Activated T-cell treated with anti-CD3 and anti-CD28 coated beads for 24 hours (primary cell): ENCODE measurements around the gene TAOK3.
A peak's percentile ranks its signal among the peaks of the same experiment; 100 is the strongest.
"Not testable (repeated sequence)": the region's sequence is repeated elsewhere in the genome, so short reads cannot be mapped to it uniquely, and the experiment has no call there.

Source experiments
- DNase-seq: peaks from one replicate; pipeline ENCODE4 v3.0.0-alpha.2; 2020; ENCODE audit warnings: low read depth

Gene TAOK3

DNA sequence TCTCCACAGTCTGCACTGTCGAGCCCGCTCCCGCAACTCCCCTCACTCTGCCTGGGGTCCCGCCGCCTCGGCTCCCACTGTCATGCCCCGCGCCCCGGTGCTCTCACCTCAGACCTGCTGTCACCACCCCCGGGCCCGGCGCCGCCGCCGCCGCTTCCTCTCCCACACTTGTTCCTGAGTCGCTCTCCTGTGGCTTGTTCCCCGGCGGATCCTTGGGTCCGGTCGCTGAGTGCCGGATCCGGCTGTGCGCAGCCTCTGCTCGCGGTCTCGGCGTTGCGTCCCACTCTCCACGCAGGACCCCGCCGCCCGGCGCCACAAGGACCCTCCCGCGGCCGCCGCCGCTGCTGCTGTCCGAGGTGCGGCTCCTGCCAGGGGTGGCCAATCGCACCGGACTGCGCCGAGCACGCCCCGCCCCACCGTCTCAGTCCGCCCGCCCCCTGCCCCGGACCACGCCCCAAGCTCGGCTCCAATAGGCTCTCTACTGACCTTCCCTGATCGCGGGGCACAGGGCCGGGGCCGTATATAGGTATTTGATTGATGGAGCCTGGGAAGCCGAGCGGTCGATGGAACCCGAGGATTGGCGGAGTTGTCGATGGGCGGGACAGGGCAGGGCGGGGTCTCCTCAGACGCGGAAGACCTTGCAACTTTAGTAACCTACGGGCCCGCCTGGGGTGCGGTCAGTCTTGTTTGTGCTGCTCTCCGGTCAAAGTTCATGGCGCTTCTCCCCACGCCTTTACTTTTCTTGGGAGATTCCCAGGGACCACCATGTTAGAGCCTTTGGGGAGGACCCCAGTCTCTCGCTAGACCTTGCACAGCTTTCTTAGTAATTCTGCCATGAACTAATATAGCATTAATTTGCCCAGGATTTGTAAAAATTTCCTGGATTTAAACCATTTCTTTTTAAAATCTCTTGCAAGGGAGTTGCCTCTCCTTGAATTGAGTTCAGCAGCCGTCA lies at the start of gene TAOK3:
TAOK3 (minus strand) TSS at position 367 of the 955 bp plus-strand sequence. CDS start 117,340 bp downstream, outside the sequence.
- DNase-seq = peak; percentile 98

- DNase-seq = no peak
Measured at GRCh38 chr12:118420673-118421072, 48.0 kb upstream of the TAOK3 start.

GRCh38 chr12:118418385-118419057 lies 45.8 kb upstream of the TAOK3 start:
- DNase-seq = no peak

- no peak for DNase-seq
Measured at GRCh38 chr12:118417942-118418341, 45.2 kb upstream of the TAOK3 start.

GRCh38 chr12:118409834-118410233 lies 37.1 kb upstream of the TAOK3 start:
- DNase-seq = no peak

GRCh38 chr12:118408241-118408640 lies 35.5 kb upstream of the TAOK3 start:
- DNase-seq = not testable (repeated sequence)

GRCh38 chr12:118404876-118405521 lies 32.3 kb upstream of the TAOK3 start:
- DNase-seq = peak; percentile 37

DNA sequence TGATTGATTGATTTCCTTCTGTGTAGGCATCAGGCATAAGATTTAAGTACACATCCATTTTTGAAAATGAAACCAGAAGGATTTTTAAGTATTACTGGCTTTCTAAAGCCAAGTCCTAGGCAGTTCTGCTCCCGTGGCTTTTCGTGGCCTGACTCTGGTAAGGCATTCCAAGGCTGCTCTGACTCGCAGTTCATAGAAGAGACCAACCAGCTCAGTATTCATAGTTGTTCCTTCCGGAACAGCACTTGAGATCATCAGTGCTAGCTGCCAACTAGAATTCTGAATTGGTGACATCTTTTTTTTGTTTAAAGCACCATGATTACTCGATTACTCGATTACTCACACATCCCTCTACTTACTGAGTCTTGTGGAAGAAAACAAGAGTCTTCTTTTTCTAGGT lies 29.5 kb upstream of the TAOK3 start:
- DNase-seq = no peak

GRCh38 chr12:118398940-118399339 lies 26.2 kb upstream of the TAOK3 start:
- no peak for DNase-seq

DNA sequence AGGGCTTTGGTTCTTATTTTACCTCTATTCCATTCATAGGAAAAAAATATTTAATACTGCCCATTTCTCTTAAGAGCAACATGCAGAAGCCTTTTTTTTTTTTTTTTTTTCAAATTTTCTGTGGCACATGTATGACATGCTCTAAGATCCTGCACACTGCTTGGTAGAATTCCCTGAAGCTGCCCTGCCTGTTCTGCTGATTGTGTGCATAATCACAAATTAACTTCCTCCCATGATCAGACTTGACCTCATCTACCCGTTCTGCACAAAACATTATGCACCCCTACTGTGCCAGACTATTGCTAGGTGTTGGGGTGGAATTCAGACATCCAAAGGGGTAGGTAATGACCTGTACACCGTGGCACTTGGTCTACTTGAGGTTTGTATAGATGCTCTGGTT lies 25.8 kb upstream of the TAOK3 start:
- no peak for DNase-seq

GRCh38 chr12:118397708-118398440 lies 25.2 kb upstream of the TAOK3 start:
- DNase-seq = no peak

DNA sequence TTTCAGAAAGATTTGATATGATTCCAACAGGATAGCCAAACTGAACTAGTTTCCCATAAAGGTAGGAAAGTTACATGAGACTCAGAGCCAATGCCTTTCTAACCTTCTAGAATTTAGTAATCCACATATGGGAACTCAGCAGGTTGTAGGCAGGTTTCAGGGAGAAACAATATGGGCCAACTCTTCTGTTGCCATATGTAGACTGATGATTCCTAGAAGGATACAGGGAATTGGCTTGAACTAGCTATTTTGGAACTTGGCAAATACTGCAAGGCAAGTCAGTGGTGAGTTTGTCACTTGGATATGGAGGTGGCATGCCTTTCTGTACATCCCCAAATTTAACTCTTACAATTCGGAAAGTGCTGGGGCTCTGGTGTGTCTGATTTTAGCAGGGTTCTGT lies 19.1 kb upstream of the TAOK3 start:
- no peak for DNase-seq

GRCh38 chr12:118391424-118391823 lies 18.7 kb upstream of the TAOK3 start:
- DNase-seq = no peak

DNA sequence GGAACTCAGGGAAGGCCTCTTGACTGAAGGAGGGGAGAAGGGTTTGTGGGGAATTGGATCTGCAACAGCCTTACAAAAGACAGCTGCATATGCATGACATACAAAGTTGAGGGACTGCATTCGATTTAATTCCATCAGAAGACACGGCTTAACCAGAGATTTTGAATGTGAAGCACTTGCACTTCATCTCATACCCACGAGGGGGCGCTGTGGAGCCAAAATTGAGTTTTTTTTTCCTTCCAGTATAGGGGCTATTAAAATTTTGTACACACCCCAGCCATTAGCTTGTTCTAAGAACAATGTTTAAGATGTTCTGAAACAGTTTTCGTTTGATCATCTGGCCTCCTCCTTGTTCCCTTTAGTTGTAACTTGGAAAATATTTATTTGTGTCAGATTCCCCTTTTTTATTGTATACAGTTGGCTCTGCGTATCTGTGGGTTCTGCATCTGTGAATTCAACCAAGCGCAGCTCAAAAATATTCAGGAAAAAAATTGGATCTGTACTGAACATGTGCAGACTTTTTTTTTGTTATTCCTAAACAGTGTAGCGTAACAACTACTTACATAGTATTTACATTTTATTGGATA lies 5.3 kb upstream of the TAOK3 start:
- DNase-seq = peak; percentile 62

DNA sequence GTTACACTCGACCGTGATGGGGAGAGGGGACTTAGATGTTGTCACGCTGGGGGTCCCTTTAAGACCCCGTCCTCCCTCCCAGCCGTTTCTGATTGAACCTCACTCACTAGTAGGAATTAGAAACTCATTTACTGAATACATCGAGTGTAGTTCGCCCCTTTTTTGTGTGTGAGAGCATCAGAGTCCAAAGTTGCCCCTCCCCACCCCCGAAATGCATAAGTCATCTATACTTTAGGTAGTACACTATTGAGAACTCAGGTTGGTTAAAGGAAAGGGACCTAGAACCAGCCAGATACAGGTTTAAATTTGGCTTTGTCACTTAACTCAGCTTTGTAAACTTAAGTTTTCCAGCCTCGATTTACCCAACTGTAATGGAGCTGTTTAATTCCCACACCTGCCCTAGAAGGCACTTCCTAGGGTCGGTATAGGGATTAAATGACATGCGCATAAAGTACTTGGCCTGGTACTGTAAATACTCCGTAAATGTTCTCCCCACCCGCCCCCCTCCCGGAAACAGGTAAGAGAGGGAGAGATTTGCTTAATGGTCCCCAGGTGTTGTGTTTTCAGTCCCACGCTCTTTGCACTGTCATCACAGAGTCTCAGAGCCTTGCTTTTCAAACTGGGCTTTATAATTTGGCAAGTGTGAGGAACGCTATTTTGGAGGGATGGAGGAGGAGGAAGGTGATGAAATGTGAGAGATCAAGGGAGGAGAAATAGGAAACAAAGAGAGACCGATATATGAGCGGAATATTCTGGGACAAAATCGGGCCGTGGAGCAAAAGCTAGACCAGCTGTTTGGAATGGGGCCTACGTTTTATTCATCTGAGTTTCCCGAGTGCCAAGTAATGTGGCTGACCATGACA lies 4.5 kb upstream of the TAOK3 start:
- no peak for DNase-seq

GRCh38 chr12:118376089-118377020 lies 3.6 kb upstream of the TAOK3 start, which contains the start of gene SUDS3:
Gene SUDS3, plus strand, starts transcription at chr12:118376555. Its CDS starts 137 bp downstream, at chr12:118376692.
- DNase-seq = peak; percentile 90

DNA sequence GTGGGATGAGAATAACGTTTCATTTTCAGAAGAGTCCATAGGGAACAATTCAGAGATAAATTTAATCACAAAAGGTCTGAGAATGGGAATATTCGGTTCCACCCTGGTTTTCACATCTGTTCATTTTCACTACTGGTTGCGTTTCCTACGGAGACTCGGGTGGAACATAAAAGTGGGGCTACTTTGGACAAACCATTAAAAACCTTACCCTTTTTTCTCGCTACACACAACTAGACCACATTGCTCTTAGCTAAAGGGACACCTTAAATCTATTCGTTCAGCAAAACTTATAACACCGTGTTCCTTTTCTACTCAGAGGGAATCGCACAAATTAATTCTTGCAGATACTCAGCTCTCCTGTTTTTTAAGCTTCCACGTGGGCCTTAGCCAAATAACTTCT lies 2.6 kb upstream of the TAOK3 start:
- DNase-seq = no peak

DNA sequence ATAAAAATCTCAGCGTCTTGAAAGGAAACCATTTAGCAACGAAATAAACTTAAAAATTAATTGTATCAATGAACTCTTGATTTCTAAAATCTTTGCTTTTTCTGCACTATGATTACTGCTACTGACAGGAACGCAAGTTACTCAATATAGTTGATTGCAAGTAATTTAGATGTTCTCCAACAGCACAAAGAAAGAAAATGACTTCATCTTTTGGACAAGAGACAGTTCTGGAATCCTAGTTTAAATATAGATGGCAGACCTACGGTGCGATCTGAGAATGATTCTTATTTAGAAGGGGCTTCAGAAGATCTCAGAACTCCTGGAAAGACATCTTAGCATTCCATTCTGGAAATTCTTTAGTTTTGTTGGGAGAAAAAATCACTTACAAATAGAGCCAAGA lies 2.2 kb upstream of the TAOK3 start:
- DNase-seq = no peak

DNA sequence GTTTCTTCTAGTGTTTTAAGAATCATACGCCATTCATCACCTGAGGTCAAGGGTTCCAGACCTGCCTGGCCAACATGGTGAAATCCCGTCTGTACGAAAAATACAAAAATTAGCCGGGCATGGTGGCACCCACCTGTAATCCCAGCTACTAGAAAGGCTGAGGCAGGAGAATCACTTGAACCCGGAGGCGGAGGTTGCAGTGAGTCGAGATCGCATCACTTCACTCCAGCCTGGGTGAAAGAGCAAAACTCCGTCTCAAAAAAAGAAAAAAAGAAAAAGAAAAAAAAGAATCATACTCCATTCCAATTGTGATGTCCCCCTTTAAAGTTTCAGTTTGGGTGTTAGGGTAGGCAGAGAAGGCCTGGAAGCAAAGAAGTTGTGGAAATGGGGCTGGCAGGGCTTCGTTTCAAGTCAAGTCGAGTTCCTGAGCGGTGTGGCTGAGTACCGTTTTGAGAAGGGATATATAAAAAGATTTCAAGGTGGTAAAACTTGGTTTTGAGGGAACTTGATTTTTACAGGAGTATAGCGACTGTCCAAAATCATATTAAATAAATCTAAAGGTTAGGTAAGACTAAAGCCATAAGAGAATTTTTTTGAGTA lies 1.5 kb upstream of the TAOK3 start:
- no peak for DNase-seq
